Cardiac muscle cell (in vitro differentiated cells and primary cell): ENCODE measurements around the gene TMEM238. TPM values are rescaled to one million over a fixed set of nuclear protein-coding genes. Genes with fewer than 3 reads are reported as not detected.

Source experiments
- DNase-seq, 2 donors: peaks; one replicate each; pipeline versions ENCODE4 v3.0.0 to v3.0.0-alpha.2; 2010 to 2017; ENCODE audit warnings: low read depth in 1 of 2, low spot score in 1 of 2
- H3K27ac ChIP-seq: fragments of 200-600 bp; sonication (generic); 2 replicates; pipeline ENCODE4 v1.5.1; 2016
- H3K27me3 ChIP-seq: fragments of 200-600 bp; sonication (generic); 2 replicates; pipeline ENCODE4 v1.6.0; 2016; ENCODE audit warnings: control low read depth
- H3K36me3 ChIP-seq: fragments of 200-600 bp; sonication (generic); 2 replicates; pipeline ENCODE4 v1.5.1; 2016; ENCODE audit warnings: control low read depth
- H3K4me1 ChIP-seq: fragments of 200-600 bp; sonication (generic); 2 replicates; pipeline ENCODE4 v1.8.1; 2017; ENCODE audit warnings: low read depth, mild to moderate bottlenecking, mixed run types
- H3K4me3 ChIP-seq: fragments of 200-600 bp; sonication (generic); 2 replicates; pipeline ENCODE4 v1.5.1; 2016; ENCODE audit warnings: mild to moderate bottlenecking
- H3K9me3 ChIP-seq: fragments of 200-600 bp; sonication (generic); 2 replicates; pipeline ENCODE4 v1.5.1; 2017; ENCODE audit warnings: low read depth, mild to moderate bottlenecking, control low read depth
- polyA plus RNA-seq: library from polyadenylated mRNA; unstranded; fragments of >200 nt; fragmentation: Nextera tagmentation; extraction: Ambion mirVana; gene quantifications from 2 replicates; pipeline ENCODE4 v1.2.1, GENCODE V29; 2016
- total RNA-seq: library from RNA; depleted of rRNA; stranded (reverse); fragments of >200 nt; gene quantifications from 2 replicates; pipeline ENCODE4 v1.2.3, GENCODE V29; 2016
- TF ChIP-seq, protein P1 (sequence below): IDR thresholded peaks from 2 replicates; pipeline ENCODE4 v1.5.1; 2012; ENCODE audit warnings: low read depth, mild to moderate bottlenecking, low read length

The TMEM238 gene
- total and polyA plus RNA-seq, 2 experiments from 2014 or later, result 0.27 to 1.7 TPM

DNA sequence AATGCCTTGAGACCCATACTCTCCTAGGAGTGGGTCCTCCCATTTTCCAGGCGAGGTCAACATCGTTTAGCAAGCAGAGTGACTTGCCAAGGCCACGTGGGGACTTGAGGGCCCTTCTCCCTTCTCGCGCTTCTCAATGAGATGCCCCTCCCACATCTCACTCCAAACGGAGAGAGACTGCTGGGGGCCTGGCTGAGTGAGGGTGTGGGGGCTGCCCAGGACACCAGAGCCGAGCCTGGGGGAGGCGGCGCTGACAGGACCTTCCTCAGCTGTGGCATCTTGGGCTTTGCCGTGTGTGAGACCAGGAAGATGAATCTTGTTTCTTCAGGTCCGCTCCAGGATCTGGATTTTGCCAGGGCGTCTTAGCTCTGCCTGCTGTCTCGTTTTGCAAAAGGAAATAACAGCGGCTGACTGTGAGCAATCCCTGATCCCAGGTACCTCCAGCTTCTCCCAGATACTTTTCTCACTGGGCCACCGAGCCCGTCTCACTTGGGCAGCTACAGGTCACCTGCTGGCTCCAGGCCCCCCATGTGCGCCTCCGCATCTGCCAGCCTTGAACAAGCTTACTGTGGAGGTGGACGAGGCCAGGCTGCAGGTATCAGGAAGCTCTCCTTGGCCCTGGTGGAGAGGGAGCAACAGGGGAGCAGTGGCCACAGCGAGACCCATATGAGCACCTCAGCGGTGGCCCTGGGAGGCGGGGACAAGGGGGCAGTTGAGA is 35.6 kb downstream of the TMEM238 start:
- H3K36me3 ChIP-seq, result peaks cover 12% of the 10 kb centered on the region
- H3K9me3 ChIP-seq, result no peaks in the 10 kb centered on the region
- TF ChIP-seq, protein P1, sequence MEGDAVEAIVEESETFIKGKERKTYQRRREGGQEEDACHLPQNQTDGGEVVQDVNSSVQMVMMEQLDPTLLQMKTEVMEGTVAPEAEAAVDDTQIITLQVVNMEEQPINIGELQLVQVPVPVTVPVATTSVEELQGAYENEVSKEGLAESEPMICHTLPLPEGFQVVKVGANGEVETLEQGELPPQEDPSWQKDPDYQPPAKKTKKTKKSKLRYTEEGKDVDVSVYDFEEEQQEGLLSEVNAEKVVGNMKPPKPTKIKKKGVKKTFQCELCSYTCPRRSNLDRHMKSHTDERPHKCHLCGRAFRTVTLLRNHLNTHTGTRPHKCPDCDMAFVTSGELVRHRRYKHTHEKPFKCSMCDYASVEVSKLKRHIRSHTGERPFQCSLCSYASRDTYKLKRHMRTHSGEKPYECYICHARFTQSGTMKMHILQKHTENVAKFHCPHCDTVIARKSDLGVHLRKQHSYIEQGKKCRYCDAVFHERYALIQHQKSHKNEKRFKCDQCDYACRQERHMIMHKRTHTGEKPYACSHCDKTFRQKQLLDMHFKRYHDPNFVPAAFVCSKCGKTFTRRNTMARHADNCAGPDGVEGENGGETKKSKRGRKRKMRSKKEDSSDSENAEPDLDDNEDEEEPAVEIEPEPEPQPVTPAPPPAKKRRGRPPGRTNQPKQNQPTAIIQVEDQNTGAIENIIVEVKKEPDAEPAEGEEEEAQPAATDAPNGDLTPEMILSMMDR, result no peak
- H3K27ac ChIP-seq, result no peak overlapping the region
- H3K4me1 ChIP-seq, result peaks cover 12% of the 10 kb centered on the region
- H3K4me3 ChIP-seq, result no peak overlapping the region
- peaks cover 22% of the 10 kb centered on the region for H3K27me3 ChIP-seq
- DNase-seq, result peak in 1 of 2 donors; percentile 31

DNA sequence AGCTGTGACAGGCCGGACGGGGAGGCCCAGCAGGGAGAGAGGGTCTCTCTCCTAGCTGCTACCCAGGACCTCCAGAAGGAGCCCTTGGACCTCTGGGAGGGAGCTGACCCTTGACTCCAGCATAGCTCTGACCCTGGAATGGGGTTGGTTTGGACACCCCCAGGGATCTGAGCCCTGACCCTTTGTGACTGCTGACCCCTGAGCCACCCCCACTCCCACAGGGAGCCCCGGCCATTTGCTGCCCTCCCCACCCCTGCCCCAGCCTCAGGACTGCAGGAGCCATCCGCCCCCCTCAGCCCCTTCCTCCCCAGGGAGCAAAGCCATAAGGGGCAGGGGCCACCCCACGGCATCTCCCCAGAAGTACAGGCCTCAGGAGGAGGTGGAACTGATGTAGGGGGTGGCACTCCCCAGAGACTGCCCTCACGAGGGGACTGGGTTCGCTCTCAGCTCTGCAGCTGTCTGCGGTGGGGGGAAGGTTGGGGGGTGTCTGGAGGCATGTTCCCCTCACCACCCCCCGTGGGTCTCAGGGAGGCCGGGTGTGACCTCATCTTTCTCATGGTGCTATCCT is 36.6 kb downstream of the TMEM238 start:
- TF ChIP-seq, protein P1, result no peak
- Histone ChIP-seq H3K27ac (no peak overlapping the region), H3K36me3 (peaks cover 19% of the 10 kb centered on the region), H3K9me3 (no peaks in the 10 kb centered on the region), H3K4me3 (no peak overlapping the region), H3K4me1 (peaks cover 12% of the 10 kb centered on the region), H3K27me3 (peaks cover 12% of the 10 kb centered on the region)
- no peak for DNase-seq

DNA sequence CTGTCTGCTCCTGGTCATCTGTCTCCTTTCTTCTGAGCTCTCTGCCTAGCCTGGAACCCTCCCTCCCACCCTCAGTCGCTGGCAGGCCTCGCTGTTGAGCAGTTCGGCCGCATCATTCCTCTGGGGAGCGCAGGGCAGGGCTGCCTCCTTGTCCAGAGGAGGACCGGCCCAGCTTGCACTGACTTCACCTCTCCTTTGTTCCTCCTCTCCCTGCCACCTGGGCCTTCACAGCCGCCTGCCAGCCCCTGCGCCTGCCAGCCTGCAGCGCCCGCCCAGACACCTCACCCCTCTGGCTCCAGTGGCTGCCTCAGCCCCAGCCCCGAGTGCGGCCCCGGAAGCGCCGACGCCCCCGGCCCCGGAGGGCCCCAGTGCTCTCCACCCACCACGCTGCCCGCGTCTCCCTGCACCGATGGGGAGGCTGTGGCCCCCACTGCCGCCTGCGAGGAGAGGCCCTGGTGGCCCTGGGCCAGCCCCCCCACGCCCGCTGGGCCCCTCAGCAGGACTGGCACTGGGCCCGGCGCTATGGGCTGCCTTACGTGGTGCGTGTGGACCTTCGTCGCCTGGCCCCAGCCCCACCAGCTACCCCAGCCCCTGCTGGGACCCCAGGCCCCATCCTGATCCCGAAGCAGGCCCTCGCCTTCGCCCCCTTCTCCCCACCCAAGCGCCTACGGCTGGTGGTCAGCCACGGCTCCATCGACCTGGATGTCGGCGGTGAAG is 37.2 kb downstream of the TMEM238 start:
- H3K27ac ChIP-seq, result no peak overlapping the region
- H3K4me1 ChIP-seq, result peaks cover 12% of the 10 kb centered on the region
- H3K27me3 ChIP-seq, result peaks cover 6% of the 10 kb centered on the region
- no peak for DNase-seq
- TF ChIP-seq, protein P1, result no peak
- peaks cover 24% of the 10 kb centered on the region for H3K36me3 ChIP-seq
- H3K4me3 ChIP-seq, result no peak overlapping the region
- no peaks in the 10 kb centered on the region for H3K9me3 ChIP-seq

DNA sequence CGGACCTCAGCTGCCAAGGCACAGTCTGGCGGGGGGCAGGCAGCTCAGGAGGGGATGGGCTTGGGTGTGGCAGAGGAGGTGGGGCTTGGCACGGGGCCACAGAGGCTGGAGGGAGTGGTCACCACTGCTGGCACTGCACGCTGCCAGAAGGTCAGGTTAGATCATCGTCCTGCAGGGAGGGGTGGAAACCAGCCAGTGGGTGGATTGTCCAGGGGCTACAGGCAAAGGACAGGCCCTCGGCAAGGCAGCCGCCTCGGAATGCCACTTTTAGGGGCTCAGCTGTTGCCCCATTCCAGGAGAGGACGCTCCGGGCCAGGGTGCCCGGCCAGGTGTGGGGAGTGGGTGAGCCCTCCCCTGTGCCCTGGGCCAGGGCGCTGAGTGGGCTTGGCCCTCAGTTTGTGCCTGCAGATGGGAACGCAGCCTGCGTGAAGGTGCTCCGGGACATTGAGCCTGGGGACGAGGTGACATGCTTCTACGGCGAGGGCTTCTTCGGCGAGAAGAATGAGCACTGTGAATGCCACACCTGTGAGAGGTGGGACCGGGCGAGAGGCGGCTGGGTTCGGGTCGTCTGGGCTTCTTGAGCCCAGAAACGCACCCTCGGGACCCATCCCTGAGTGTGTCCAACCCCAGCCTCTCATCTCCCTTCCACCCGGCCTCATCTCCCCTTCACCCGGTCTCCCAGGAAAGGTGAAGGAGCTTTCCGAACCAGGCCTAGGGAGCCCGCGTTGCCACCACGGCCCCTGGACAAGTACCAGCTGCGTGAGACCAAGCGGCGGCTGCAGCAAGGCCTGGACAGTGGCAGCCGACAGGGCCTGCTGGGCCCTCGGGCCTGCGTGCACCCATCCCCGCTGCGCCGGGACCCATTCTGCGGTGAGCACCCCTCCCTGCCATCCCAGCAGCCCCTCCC is 38.0 kb downstream of the TMEM238 start:
- H3K36me3 ChIP-seq, result peaks cover 24% of the 10 kb centered on the region
- H3K4me3 ChIP-seq, result no peak overlapping the region
- H3K27me3 ChIP-seq, result no peaks in the 10 kb centered on the region
- TF ChIP-seq, protein P1, result no peak
- peaks cover 12% of the 10 kb centered on the region for H3K4me1 ChIP-seq
- no peak overlapping the region for H3K27ac ChIP-seq
- no peaks in the 10 kb centered on the region for H3K9me3 ChIP-seq
- peak in 1 of 2 donors; percentile 33 for DNase-seq

DNA sequence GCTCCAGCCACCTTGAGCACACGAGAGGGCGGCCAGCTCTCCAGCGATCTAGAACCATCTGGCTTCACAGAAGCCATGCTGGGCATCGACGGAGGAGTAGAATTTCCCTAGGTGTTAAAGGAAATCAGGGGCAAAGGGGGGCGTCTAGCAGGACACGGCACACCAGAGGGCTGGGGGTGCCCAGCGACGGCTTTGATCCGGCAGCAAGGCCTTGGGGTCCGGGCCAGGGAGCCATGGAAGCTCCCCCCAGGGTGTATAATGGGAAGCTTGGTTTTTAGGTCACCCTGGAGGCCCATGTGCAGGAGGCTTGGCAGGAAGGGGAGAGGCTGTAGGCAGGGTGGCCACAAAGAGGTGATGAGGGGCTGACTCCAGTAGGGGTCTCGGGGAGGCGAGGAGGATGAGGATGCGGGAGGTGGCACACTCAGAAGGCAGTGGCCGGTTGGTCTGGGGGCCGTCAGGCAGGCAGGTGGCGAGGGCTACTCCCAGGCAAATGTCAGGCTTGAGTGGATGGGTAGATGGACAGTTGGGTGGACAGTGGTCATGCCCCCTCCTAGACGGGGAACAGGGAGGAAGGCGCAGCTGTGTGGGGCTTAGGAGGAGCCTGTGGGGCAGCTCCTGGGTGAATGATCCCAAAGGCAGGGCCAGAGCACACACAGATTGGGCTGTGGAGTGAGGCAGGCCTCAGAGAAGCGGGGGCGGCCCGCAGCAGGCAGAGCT is 38.8 kb downstream of the TMEM238 start:
- TF ChIP-seq, protein P1, result no peak
- H3K9me3 ChIP-seq, result no peaks in the 10 kb centered on the region
- H3K36me3 ChIP-seq, result peaks cover 24% of the 10 kb centered on the region
- no peak overlapping the region for H3K27ac ChIP-seq
- no peak for DNase-seq
- no peaks in the 10 kb centered on the region for H3K27me3 ChIP-seq
- peaks cover 12% of the 10 kb centered on the region for H3K4me1 ChIP-seq
- H3K4me3 ChIP-seq, result no peak overlapping the region
